Stomach (tissue), 9 donors: ENCODE data around the gene KLHDC8A. TPM values are rescaled to one million over a fixed set of nuclear protein-coding genes. Genes with fewer than 3 reads are reported as not detected.

ENCODE experiments used
- DNase-seq, 2 donors: peaks; one replicate each; pipeline versions ENCODE4 v3.0.0 to v3.0.0-alpha.2; 2013 to 2019
- H3K27ac ChIP-seq, 5 donors: fragments of 200-600 bp in 4 of 5; sonication (generic) in 4 of 5; one replicate each; pipeline ENCODE4 v1.5.1; 2013 to 2019; ENCODE audit warnings: mild to moderate bottlenecking in 1 of 5, moderate library complexity in 1 of 5
- H3K27me3 ChIP-seq, 3 donors: fragments of 200-600 bp; sonication (generic); one replicate each; pipeline ENCODE4 v1.5.1; 2017 to 2019; ENCODE audit warnings: mixed run types in 1 of 3
- H3K36me3 ChIP-seq, 4 donors: fragments of 200-600 bp; sonication (generic); 1 replicate in 3 of 4; 2 replicates in 1 of 4; pipeline ENCODE4 v1.5.1; 2016 to 2019
- H3K4me1 ChIP-seq, 4 donors: fragments of 200-600 bp; sonication (generic); one replicate each; pipeline ENCODE4 v1.5.1; 2016 to 2019
- H3K4me3 ChIP-seq, 4 donors: fragments of 200-600 bp; sonication (generic) in 3 of 4; one replicate each; pipeline ENCODE4 v1.5.1; 2016 to 2019; ENCODE audit warnings: mild to moderate bottlenecking in 1 of 4
- H3K9me3 ChIP-seq, 4 donors: fragments of 200-600 bp; sonication (generic); one replicate each; pipeline ENCODE4 v1.5.1; 2016 to 2019
- CTCF ChIP-seq, 7 experiments: fragments of 450-650 bp in 4 of 7; fragments of 200-600 bp in 3 of 7; sonication (generic) in 3 of 7; IDR thresholded peaks; one replicate each; pipeline ENCODE4 v1.5.1; 2016 to 2019; ENCODE audit warnings: antibody characterized with exemption in 7 of 7, control low read depth in 2 of 7, mild to moderate bottlenecking in 1 of 7
- EP300 ChIP-seq: sonication (generic); formaldehyde crosslinking; IDR thresholded peaks from one replicate; pipeline ENCODE4 v1.6.1; 2017; ENCODE audit warnings: antibody characterized with exemption
- POLR2A ChIP-seq, 4 donors: fragments of 450-650 bp; IDR thresholded peaks; one replicate each; pipeline ENCODE4 v1.6.1; 2016; ENCODE audit warnings: antibody characterized with exemption in 4 of 4, control low read depth in 2 of 4, mild to moderate bottlenecking in 1 of 4, moderate library complexity in 1 of 4
- POLR2AphosphoS5 ChIP-seq, 3 donors: sonication (generic); formaldehyde crosslinking; IDR thresholded peaks; one replicate each; pipeline ENCODE4 v1.6.1; 2016; ENCODE audit warnings: antibody characterized with exemption in 3 of 3
- WGBS, 5 donors: extraction: QIAGEN DNeasy Blood & Tissue Kit in 3 of 5; methylation state at CpG; one replicate each; pipeline versions ENCODE4 v1.1.5 to v1.1.7; 2013 to 2018; 5-methylcytosine and 5-hydroxymethylcytosine counted together
- intact Hi-C: fragments of 100-400 bp; cut with DNase I; formaldehyde crosslinking; loops from one replicate; pipeline ENCODE4 v1.15.1; 2023; ENCODE audit warnings: low total_unique reads
- polyA plus RNA-seq, 3 donors: library from polyadenylated mRNA; stranded (reverse); fragments of 200-250 nt; gene quantifications; one replicate each; pipeline ENCODE4 v1.2.3, GENCODE V29; 2013
- total RNA-seq, 5 donors: library from RNA; depleted of rRNA; stranded (reverse); fragments of >200 nt; gene quantifications; one replicate each; pipeline versions ENCODE4 v1.1.0 to v1.2.3, GENCODE V29; 2014 to 2016
- donor health status: healthy with polysubstance abuse.
- donor health status: Bipolar disorder and iron deficiency.
- donor health status: healthy.

Gene KLHDC8A
- total and polyA plus RNA-seq, 8 donors: 0.72 to 6.9 (median 2.8) TPM; not detected in 2

GRCh38 chr1:205343431-205344065, 13.2 kb downstream of the KLHDC8A start:
- DNase-seq: peak in 1 of 2 donors; percentile 65
- 3 to 26% (median 5%) methylated on average over 8 to 63 of the region's 63 CpGs for WGBS, 5 donors
- intact Hi-C loops: no loop called here

GRCh38 chr1:205342986-205343385, 13.7 kb downstream of the KLHDC8A start:
- Histone ChIP-seq H3K4me3 (peak overlapping the region in 3 of 4 donors; percentile 36 to 58 (median 41)), H3K9me3 (no peaks in the 10 kb centered on the region), H3K36me3 (no peaks in the 10 kb centered on the region), H3K4me1 (peaks cover 15 to 20% (median 18%) of the 10 kb centered on the region in 4 donors), H3K27me3 (peaks cover 8 to 62% (median 22%) of the 10 kb centered on the region in 3 donors), H3K27ac (no peak overlapping the region)
- intact Hi-C loops: no loop called here
- WGBS, 5 donors: 71 to 86% (median 80%) methylated on average over 12 of the region's 12 CpGs
- TF ChIP-seq POLR2AphosphoS5 (IDR thresholded peaks at IDR 0.05): no peak
- no peak for TF ChIP-seq CTCF (IDR thresholded peaks at IDR 0.05)
- TF ChIP-seq EP300: no peak
- no peak for TF ChIP-seq POLR2A (IDR thresholded peaks at IDR 0.05)
- DNase-seq: no peak

More at GRCh38 chr1:205343431-205344065, 13.2 kb downstream of the KLHDC8A start:
- Histone ChIP-seq H3K27me3 (peaks cover 8 to 68% (median 22%) of the 10 kb centered on the region in 3 donors), H3K36me3 (no peaks in the 10 kb centered on the region), H3K27ac (peak overlapping the region in 1 of 5 donors; percentile 42), H3K4me1 (peaks cover 15 to 20% (median 18%) of the 10 kb centered on the region in 4 donors), H3K9me3 (no peaks in the 10 kb centered on the region), H3K4me3 (peak overlapping the region; percentile 36 to 58 (median 44))
- TF ChIP-seq POLR2A (IDR thresholded peaks at IDR 0.05) (no peak), POLR2AphosphoS5 (IDR thresholded peaks at IDR 0.05) (no peak), CTCF (IDR thresholded peaks at IDR 0.05) (no peak), EP300 (no peak)

- H3K36me3 ChIP-seq: no peaks in the 10 kb centered on the region
- intact Hi-C loops: no loop called here
- no peaks in the 10 kb centered on the region for H3K9me3 ChIP-seq
- H3K4me3 ChIP-seq: no peak overlapping the region
- peaks cover 15 to 20% (median 19%) of the 10 kb centered on the region in 4 donors for H3K4me1 ChIP-seq
- no peak overlapping the region for H3K27ac ChIP-seq
- no peak for TF ChIP-seq EP300
- TF ChIP-seq POLR2A (IDR thresholded peaks at IDR 0.05): no peak
- TF ChIP-seq POLR2AphosphoS5 (IDR thresholded peaks at IDR 0.05): no peak
- TF ChIP-seq CTCF (IDR thresholded peaks at IDR 0.05): no peak
- WGBS, 5 donors: 89 to 100% (median 92%) methylated on average over 1 of the region's 1 CpG
- no peak for DNase-seq
- peaks cover 8 to 46% (median 22%) of the 10 kb centered on the region in 3 donors for H3K27me3 ChIP-seq
Measured at GRCh38 chr1:205340676-205341075, 16.0 kb downstream of the KLHDC8A start.

- Histone ChIP-seq H3K4me1 (peaks cover 14 to 19% (median 16%) of the 10 kb centered on the region in 4 donors), H3K36me3 (no peaks in the 10 kb centered on the region), H3K4me3 (no peak overlapping the region), H3K27ac (no peak overlapping the region), H3K9me3 (no peaks in the 10 kb centered on the region), H3K27me3 (peaks cover 8 to 43% (median 19%) of the 10 kb centered on the region in 3 donors)
- TF ChIP-seq CTCF (IDR thresholded peaks at IDR 0.05): no peak
- no peak for TF ChIP-seq POLR2A (IDR thresholded peaks at IDR 0.05)
- no peak for TF ChIP-seq POLR2AphosphoS5 (IDR thresholded peaks at IDR 0.05)
- TF ChIP-seq EP300: no peak
- 75 to 95% (median 88%) methylated on average over 4 of the region's 4 CpGs for WGBS, 5 donors
- intact Hi-C loops: loop anchor here (10.0 kb wide), 1 partner anchor 145 kb away; no protein-coding TSS in a partner anchor
- DNase-seq: no peak
Measured at GRCh38 chr1:205339717-205340116, 17.0 kb downstream of the KLHDC8A start.
